ENCODE measurements around the gene FGFR3.

Gene FGFR3

DNA sequence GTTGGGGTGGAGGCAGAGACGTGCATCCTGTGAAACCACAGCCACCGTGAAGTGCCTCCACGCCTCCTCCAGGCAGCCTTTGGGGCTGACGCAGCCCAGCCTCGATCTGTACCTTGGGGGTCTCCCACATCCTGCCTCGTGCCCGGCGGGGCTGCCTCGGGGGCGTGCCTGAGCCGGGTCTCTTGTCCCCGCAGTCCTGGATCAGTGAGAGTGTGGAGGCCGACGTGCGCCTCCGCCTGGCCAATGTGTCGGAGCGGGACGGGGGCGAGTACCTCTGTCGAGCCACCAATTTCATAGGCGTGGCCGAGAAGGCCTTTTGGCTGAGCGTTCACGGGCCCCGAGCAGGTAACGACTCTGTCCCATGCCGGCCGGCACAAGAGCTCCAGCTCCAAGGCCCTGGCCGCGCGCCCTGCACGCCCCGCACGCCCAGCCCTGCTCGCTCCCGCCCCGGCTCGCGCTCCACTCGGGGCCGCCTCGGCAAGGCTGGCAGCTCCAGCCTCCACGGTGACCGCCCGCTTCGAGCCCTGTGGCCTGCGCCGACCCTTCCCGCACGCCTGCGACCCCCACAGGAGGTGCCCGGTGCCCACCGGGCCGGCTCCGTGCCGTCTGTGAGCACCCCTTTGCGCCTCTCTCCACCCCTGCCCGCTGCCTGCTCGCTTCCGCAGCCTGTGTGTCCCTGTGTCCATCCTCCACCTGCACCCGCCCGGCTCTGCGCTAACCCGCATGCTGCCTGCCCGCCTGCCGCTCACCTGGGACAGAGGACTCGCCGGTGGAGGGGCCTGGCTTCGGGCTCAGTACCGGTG is 9.8 kb downstream of the FGFR3 start:
- TF ChIP-seq, protein P1, sequence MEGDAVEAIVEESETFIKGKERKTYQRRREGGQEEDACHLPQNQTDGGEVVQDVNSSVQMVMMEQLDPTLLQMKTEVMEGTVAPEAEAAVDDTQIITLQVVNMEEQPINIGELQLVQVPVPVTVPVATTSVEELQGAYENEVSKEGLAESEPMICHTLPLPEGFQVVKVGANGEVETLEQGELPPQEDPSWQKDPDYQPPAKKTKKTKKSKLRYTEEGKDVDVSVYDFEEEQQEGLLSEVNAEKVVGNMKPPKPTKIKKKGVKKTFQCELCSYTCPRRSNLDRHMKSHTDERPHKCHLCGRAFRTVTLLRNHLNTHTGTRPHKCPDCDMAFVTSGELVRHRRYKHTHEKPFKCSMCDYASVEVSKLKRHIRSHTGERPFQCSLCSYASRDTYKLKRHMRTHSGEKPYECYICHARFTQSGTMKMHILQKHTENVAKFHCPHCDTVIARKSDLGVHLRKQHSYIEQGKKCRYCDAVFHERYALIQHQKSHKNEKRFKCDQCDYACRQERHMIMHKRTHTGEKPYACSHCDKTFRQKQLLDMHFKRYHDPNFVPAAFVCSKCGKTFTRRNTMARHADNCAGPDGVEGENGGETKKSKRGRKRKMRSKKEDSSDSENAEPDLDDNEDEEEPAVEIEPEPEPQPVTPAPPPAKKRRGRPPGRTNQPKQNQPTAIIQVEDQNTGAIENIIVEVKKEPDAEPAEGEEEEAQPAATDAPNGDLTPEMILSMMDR (IDR thresholded peaks at IDR 0.05; ENCODE audit: low read length, missing control alignments), result no peak

DNA sequence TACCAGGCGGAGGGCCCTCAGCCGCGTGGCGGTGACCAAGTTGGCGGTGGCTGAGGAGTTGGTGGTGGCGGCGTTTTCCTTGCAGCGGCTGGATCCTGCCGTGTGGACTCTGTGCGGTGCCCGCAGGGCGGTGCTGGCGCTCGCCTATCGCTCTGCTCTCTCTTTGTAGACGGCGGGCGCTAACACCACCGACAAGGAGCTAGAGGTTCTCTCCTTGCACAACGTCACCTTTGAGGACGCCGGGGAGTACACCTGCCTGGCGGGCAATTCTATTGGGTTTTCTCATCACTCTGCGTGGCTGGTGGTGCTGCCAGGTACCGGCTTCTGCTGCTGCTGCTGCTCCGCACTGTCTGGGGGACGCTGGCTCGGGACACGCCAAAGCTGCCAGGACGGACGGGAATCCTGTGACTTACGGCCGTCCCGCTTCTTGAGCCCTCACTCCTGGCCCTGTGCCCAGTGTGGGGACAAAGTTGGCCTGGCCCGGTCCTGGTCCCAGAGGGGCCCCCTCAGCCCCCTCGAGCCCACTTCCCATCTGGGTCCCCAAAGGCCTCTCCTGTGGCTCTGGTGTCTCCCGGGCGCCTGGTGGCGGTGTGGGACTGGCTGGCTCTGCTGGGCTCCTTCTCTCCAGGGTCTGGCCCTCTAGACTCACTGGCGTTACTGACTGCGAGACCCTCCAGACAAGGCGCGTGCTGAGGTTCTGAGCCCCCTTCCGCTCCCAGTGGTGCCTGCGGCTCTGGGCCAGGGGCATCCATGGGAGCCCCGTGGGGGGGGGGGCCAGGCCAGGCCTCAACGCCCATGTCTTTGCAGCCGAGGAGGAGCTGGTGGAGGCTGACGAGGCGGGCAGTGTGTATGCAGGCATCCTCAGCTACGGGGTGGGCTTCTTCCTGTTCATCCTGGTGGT is 10.7 kb downstream of the FGFR3 start:
- no peak for DNase-seq (ENCODE audit: low read depth)

More for the DNA sequence above, 9.8 kb downstream of the FGFR3 start:
- no peak for DNase-seq (ENCODE audit: low read depth)
- no peak overlapping the region for H3K4me3 ChIP-seq (replicated peaks; ENCODE audit: low read depth, low read length)

DNA sequence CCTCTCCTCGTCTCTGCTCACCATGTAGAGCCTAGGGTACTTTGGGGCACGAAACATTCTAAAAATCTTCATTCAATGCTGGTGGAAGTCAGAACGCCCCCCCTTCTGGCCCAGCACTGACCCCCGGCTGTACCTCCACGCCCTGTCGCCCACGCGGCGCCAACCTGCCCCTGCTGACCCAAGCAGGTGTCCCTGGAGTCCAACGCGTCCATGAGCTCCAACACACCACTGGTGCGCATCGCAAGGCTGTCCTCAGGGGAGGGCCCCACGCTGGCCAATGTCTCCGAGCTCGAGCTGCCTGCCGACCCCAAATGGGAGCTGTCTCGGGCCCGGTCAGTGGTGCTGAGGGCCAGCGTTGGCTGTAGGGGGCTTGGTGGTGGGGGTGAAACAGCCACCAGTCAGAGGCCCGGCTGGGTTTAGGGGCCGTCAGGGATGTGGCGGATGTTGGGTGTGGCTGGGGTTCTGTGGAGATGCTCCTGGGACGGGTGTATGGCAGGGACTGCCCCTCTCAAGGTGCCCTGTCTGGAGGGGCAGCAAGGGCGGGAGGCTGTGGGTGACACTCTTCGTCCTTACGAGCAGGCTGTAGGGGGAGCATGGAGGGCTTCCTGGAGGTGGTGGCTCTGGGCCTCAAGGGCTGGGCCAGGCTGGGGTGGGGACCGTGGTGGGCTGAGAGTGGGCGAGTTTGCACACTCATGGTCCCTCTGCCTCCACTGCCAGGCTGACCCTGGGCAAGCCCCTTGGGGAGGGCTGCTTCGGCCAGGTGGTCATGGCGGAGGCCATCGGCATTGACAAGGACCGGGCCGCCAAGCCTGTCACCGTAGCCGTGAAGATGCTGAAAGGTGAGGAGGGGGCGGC is 11.8 kb downstream of the FGFR3 start:
- no peak overlapping the region for H3K4me3 ChIP-seq (replicated peaks; ENCODE audit: low read depth, low read length)
- TF ChIP-seq, protein P1 (IDR thresholded peaks at IDR 0.05; ENCODE audit: low read length, missing control alignments), result no peak
- DNase-seq (ENCODE audit: low read depth), result no peak

More for the DNA sequence above, 10.7 kb downstream of the FGFR3 start:
- TF ChIP-seq, protein P1 (IDR thresholded peaks at IDR 0.05; ENCODE audit: low read length, missing control alignments), result no peak
- no peak overlapping the region for H3K4me3 ChIP-seq (replicated peaks; ENCODE audit: low read depth, low read length)

DNA sequence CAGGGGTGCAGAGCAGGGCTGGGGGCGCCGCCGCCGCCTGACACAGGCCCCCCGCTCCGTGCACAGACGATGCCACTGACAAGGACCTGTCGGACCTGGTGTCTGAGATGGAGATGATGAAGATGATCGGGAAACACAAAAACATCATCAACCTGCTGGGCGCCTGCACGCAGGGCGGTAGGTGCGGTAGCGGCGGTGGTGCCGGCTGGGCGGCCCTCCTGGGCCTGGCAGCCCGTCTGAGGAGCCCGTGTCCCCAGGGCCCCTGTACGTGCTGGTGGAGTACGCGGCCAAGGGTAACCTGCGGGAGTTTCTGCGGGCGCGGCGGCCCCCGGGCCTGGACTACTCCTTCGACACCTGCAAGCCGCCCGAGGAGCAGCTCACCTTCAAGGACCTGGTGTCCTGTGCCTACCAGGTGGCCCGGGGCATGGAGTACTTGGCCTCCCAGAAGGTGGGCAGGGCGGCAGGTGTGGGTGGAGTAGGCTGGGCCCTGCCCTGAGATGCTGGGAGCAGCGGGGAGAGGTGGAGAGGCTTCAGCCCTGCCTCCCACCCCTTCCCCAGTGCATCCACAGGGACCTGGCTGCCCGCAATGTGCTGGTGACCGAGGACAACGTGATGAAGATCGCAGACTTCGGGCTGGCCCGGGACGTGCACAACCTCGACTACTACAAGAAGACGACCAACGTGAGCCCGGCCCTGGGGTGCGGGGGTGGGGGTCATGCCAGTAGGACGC is 12.6 kb downstream of the FGFR3 start:
- DNase-seq (ENCODE audit: low read depth), result no peak
- TF ChIP-seq, protein P1 (IDR thresholded peaks at IDR 0.05; ENCODE audit: low read length, missing control alignments), result no peak
- H3K4me3 ChIP-seq (replicated peaks; ENCODE audit: low read depth, low read length), result no peak overlapping the region

DNA sequence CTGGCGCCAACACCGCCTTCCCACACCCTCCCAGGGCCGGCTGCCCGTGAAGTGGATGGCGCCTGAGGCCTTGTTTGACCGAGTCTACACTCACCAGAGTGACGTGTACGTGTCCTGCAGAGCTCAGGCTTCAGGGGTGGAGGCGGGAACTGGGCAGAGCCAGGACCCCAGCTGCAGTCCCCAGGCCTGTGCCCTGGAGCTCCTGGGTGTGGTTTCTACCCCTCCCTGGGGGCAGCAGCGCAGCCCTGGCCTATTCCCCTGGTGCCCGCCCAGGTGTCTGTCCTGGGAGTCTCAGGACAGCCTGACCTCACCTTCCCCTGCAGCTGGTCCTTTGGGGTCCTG is 13.1 kb downstream of the FGFR3 start:
- no peak overlapping the region for H3K4me3 ChIP-seq (replicated peaks; ENCODE audit: low read depth, low read length)
- TF ChIP-seq, protein P1 (IDR thresholded peaks at IDR 0.05; ENCODE audit: low read length, missing control alignments), result no peak
- no peak for DNase-seq (ENCODE audit: low read depth)
